Neural progenitor cell (in vitro differentiated cells): Measurements from ENCODE around the gene PPP1R9B. TPM values are rescaled to one million over a fixed set of nuclear protein-coding genes. Genes with fewer than 3 reads are reported as not detected.
A peak's percentile ranks its signal among the peaks of the same experiment; 100 is the strongest.

ENCODE experiments used
- DNase-seq: peaks from one replicate; pipeline ENCODE4 v3.0.0-alpha.2; 2016; ENCODE audit warnings: low spot score
- H2AFZ ChIP-seq: fragments of 200-600 bp; sonication (generic); replicated peaks from 2 replicates; pipeline ENCODE4 v1.6.1; 2016; ENCODE audit warnings: antibody characterized with exemption
- H3F3A ChIP-seq: fragments of 200-600 bp; sonication (generic); 2 replicates; pipeline ENCODE4 v1.6.1; 2016; ENCODE audit warnings: antibody characterized with exemption, low read depth
- H3K27ac ChIP-seq: fragments of 200-600 bp; sonication (generic); 2 replicates; pipeline ENCODE4 v1.5.1; 2016; ENCODE audit warnings: mild to moderate bottlenecking
- H3K27me3 ChIP-seq: fragments of 200-600 bp; sonication (generic); 2 replicates; pipeline ENCODE4 v1.6.1; 2016; ENCODE audit warnings: mild to moderate bottlenecking, moderate library complexity
- H3K36me3 ChIP-seq: fragments of 200-600 bp; sonication (generic); 2 replicates; pipeline ENCODE4 v1.5.1; 2016
- H3K4me1 ChIP-seq: fragments of 200-600 bp; sonication (generic); 2 replicates; pipeline ENCODE4 v1.6.1; 2016; ENCODE audit warnings: mixed run types
- H3K4me2 ChIP-seq: fragments of 200-600 bp; sonication (generic); 2 replicates; pipeline ENCODE4 v1.6.1; 2016
- H3K4me3 ChIP-seq: fragments of 200-600 bp; sonication (generic); 2 replicates; pipeline ENCODE4 v1.5.1; 2016
- H3K79me2 ChIP-seq: fragments of 200-600 bp; sonication (generic); 2 replicates; pipeline ENCODE4 v1.6.1; 2016; ENCODE audit warnings: low read depth
- H3K9ac ChIP-seq: fragments of 200-600 bp; sonication (generic); 2 replicates; pipeline ENCODE4 v1.6.1; 2016
- H3K9me3 ChIP-seq: fragments of 200-600 bp; sonication (generic); 2 replicates; pipeline ENCODE4 v1.5.1; 2016; ENCODE audit warnings: low read depth
- H4K20me1 ChIP-seq: fragments of 200-600 bp; sonication (generic); 2 replicates; pipeline ENCODE4 v1.6.1; 2016; ENCODE audit warnings: low read depth
- H3K27ac Mint-ChIP-seq: 3 replicates; pipeline ENCODE4 v1.8.0; 2021; ENCODE audit warnings: mixed read lengths
- H3K27me3 Mint-ChIP-seq: 2 replicates; pipeline ENCODE4 v1.8.0; 2022; ENCODE audit warnings: low read depth, mild to moderate bottlenecking, inconsistent platforms, moderate library complexity, mixed read lengths; ENCODE audit not compliant: insufficient read depth
- H3K36me3 Mint-ChIP-seq: 3 replicates; pipeline ENCODE4 v1.8.0; 2021; ENCODE audit warnings: mixed read lengths
- H3K4me1 Mint-ChIP-seq: 3 replicates; pipeline ENCODE4 v1.8.0; 2021; ENCODE audit warnings: mixed read lengths
- H3K4me3 Mint-ChIP-seq: 3 replicates; pipeline ENCODE4 v1.8.0; 2021; ENCODE audit warnings: mild to moderate bottlenecking, moderate library complexity, mixed read lengths
- H3K9me3 Mint-ChIP-seq: 3 replicates; pipeline ENCODE4 v1.8.0; 2020; ENCODE audit warnings: mixed read lengths
- EZH2 ChIP-seq: fragments of 200-600 bp; sonication (generic); IDR thresholded peaks from 2 replicates; pipeline ENCODE4 v1.6.1; 2017; ENCODE audit warnings: antibody characterized with exemption, mild to moderate bottlenecking, moderate library complexity
- EZH2phosphoT487 ChIP-seq: fragments of 200-600 bp; sonication (generic); IDR thresholded peaks from 2 replicates; pipeline ENCODE4 v1.6.1; 2017; ENCODE audit warnings: antibody characterized with exemption
- total RNA-seq: library from RNA; depleted of rRNA; stranded (reverse); fragments of >200 nt; gene quantifications from 2 replicates; pipeline ENCODE4 v1.2.3, GENCODE V29; 2015; ENCODE audit warnings: low replicate concordance
- TF ChIP-seq, protein P1 (sequence below): fragments of 200-600 bp; sonication (generic); IDR thresholded peaks from 2 replicates; pipeline ENCODE4 v1.5.1; 2017; ENCODE audit warnings: antibody characterized with exemption, mild to moderate bottlenecking

The PPP1R9B gene
- total RNA-seq, 1 donor from 2014 or later: 12.0 TPM

DNA sequence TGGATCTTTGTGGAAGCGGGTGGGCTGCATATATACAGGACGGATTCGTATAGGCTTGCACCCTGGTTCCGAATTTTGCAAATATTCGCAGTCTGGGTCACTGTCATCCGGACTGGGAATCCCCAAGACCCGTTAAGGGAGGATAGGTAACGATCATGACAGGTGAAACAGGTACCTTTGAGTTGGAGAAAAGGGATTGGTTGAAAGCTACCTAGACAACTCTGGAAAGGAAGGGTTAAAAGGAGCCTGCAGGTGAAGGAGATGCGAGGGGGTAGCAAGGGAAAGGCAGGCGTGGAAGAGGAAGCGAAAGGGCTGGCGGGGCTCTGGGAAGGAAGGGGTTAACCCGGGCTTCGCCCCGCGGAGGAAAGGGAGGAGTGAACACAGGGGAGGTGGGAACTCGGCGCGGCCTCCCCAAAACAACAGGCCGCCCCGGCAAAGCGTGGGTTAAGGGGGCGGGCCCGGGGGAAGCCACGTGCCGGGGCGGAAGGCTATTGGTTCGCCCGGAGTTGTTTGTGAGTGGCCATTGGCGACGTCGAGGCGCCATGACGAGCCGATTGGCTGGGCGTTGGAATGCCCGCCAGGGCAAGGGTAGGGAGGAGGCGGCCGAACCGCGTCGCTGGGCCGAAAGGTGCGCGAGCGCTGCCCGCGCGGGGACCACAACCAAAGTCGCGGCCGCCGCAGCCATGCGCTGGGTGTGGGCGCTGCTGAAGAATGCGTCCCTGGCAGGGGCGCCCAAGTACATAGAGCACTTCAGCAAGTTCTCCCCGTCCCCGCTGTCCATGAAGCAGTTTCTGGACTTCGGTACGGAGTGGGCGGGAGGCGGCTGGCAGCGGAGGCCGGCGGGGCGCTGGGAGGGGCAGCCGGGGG lies 55.5 kb downstream of the PPP1R9B start, which contains the start of gene PDK2:
Gene PDK2 (plus strand): TSS at position 599 of the 867 bp plus-strand sequence. CDS start 85 bp downstream, at position 684.
- Mint-ChIP-seq H3K27me3 (peaks cover 19% of the 10 kb centered on the region), H3K4me3 (peak within 1 kb of the TSS; percentile 99), H3K4me1 (peaks cover 27% of the 10 kb centered on the region), H3K27ac (peak within 1 kb of the TSS; percentile 95), H3K9me3 (no peaks in the 10 kb centered on the region), H3K36me3 (peaks cover 7% of the 10 kb centered on the region)
- H3K27me3 ChIP-seq: no peaks in the 10 kb centered on the region
- no peak within 1 kb of the TSS for H3K27ac ChIP-seq
- H3K4me3 ChIP-seq: peak within 1 kb of the TSS; percentile 99
- H2AFZ ChIP-seq: peak within 1 kb of the TSS; percentile 93
- H3K9ac ChIP-seq: peak within 1 kb of the TSS; percentile 74
- no peaks in the 10 kb centered on the region for H3K36me3 ChIP-seq
- H3K9me3 ChIP-seq: no peaks in the 10 kb centered on the region
- TF ChIP-seq, protein P1, sequence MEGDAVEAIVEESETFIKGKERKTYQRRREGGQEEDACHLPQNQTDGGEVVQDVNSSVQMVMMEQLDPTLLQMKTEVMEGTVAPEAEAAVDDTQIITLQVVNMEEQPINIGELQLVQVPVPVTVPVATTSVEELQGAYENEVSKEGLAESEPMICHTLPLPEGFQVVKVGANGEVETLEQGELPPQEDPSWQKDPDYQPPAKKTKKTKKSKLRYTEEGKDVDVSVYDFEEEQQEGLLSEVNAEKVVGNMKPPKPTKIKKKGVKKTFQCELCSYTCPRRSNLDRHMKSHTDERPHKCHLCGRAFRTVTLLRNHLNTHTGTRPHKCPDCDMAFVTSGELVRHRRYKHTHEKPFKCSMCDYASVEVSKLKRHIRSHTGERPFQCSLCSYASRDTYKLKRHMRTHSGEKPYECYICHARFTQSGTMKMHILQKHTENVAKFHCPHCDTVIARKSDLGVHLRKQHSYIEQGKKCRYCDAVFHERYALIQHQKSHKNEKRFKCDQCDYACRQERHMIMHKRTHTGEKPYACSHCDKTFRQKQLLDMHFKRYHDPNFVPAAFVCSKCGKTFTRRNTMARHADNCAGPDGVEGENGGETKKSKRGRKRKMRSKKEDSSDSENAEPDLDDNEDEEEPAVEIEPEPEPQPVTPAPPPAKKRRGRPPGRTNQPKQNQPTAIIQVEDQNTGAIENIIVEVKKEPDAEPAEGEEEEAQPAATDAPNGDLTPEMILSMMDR: no peak
- no peak for TF ChIP-seq EZH2phosphoT487
- TF ChIP-seq EZH2: no peak
- H3F3A ChIP-seq: peaks cover 4% of the 10 kb centered on the region
- no peaks in the 10 kb centered on the region for H4K20me1 ChIP-seq
- DNase-seq: peak; percentile 99
- H3K4me2 ChIP-seq: peak within 1 kb of the TSS; percentile 98
- peaks cover 13% of the 10 kb centered on the region for H3K4me1 ChIP-seq
- H3K79me2 ChIP-seq: peaks cover 13% of the 10 kb centered on the region

DNA sequence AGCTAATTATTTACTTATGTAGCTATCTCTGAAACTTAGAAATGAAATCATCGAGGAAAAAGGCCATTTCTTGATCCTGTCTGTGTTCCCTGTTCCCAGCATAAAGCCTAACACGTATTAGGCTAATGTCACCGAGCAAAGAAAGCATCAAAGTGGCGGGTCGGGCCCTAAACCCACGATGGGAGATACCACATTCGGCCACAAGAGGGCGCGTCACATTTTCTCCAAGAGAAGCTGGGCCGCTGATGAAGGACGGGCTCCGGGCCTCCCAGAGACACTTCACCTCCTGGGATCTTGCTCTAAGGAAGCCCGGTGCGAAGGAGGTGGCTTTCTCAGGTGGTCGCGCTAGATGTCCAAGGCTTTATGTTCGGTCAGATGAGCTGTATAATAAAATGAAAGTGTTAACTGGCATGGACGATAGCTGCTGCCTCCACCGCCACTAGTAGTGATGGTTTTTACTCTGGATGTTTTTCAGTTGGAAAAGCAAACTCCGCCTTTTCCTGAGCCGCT lies 56.2 kb downstream of the PPP1R9B start:
- H3K4me3 ChIP-seq: peak overlapping the region; percentile 99
- H3K27me3 Mint-ChIP-seq: peaks cover 18% of the 10 kb centered on the region
- peak overlapping the region; percentile 35 for H2AFZ ChIP-seq
- no peaks in the 10 kb centered on the region for H3K27me3 ChIP-seq
- H3K9ac ChIP-seq: no peak overlapping the region
- peak overlapping the region; percentile 98 for H3K4me2 ChIP-seq
- peaks cover 4% of the 10 kb centered on the region for H3F3A ChIP-seq
- no peaks in the 10 kb centered on the region for H3K36me3 ChIP-seq
- H3K9me3 Mint-ChIP-seq: no peaks in the 10 kb centered on the region
- peaks cover 13% of the 10 kb centered on the region for H3K4me1 ChIP-seq
- peaks cover 13% of the 10 kb centered on the region for H3K79me2 ChIP-seq
- H3K27ac ChIP-seq: no peak overlapping the region
- H3K4me3 Mint-ChIP-seq: peak overlapping the region; percentile 99
- no peaks in the 10 kb centered on the region for H3K9me3 ChIP-seq
- H3K36me3 Mint-ChIP-seq: peaks cover 7% of the 10 kb centered on the region
- H4K20me1 ChIP-seq: no peaks in the 10 kb centered on the region
- TF ChIP-seq, protein P1: peak; percentile 81
- TF ChIP-seq EZH2 (no peak), EZH2phosphoT487 (no peak)
- peaks cover 23% of the 10 kb centered on the region for H3K4me1 Mint-ChIP-seq
- peak; percentile 94 for DNase-seq
- H3K27ac Mint-ChIP-seq: no peak overlapping the region

DNA sequence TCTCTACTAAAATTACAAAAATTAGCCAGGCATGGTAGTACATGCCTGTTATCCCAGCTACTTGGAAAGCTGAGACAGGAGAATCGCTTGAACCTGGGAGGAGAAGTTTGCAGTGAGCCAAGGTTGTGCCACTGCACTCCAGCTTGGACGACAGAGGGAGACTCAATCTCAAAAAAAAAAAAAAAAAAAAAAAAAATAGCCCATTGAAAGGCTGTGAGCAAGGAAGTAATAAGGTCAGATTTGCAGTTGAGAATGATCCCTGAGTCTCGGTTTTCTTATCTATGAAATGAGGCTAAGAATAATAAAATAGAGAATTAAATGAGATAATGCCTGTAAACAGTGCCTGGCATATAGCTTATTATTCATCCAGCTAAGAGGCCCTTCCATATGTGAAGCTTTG lies 56.7 kb downstream of the PPP1R9B start:
- Histone ChIP-seq H3K9ac (no peak overlapping the region), H3K4me1 (peaks cover 13% of the 10 kb centered on the region), H3K27ac (no peak overlapping the region), H3K79me2 (peaks cover 13% of the 10 kb centered on the region), H3K27me3 (no peaks in the 10 kb centered on the region), H3K4me3 (no peak overlapping the region), H3F3A (peaks cover 4% of the 10 kb centered on the region), H3K4me2 (no peak overlapping the region), H3K9me3 (no peaks in the 10 kb centered on the region), H2AFZ (no peak overlapping the region), H4K20me1 (no peaks in the 10 kb centered on the region), H3K36me3 (no peaks in the 10 kb centered on the region)
- Mint-ChIP-seq H3K4me3 (peak overlapping the region; percentile 99), H3K36me3 (peaks cover 7% of the 10 kb centered on the region), H3K9me3 (no peaks in the 10 kb centered on the region), H3K27ac (no peak overlapping the region), H3K27me3 (peaks cover 21% of the 10 kb centered on the region), H3K4me1 (peaks cover 22% of the 10 kb centered on the region)
- TF ChIP-seq EZH2phosphoT487 (no peak), EZH2 (no peak)
- TF ChIP-seq, protein P1: no peak
- DNase-seq: no peak
